H9 (cell line): ENCODE data around the gene PRKD2. TPM values are rescaled to one million over a fixed set of nuclear protein-coding genes. Genes with fewer than 3 reads are reported as not detected.
A peak's percentile ranks its signal among the peaks of the same experiment; 100 is the strongest.

Experiments used
- DNase-seq: peaks from one replicate; pipeline ENCODE4 v3.0.0-alpha.2; 2017
- H2AFZ ChIP-seq: one replicate; pipeline ENCODE4 v1.6.1; 2013; ENCODE audit warnings: mild to moderate bottlenecking, low read length, control low read depth, moderate library complexity
- H2AK5ac ChIP-seq: 2 replicates; pipeline ENCODE4 v1.6.1; 2013; ENCODE audit warnings: low read length, control low read depth, mixed read lengths; ENCODE audit not compliant: insufficient read length
- H2BK120ac ChIP-seq: one replicate; pipeline ENCODE4 v1.6.1; 2013; ENCODE audit warnings: low read depth, mild to moderate bottlenecking, low read length, control low read depth, inconsistent platforms; ENCODE audit not compliant: poor library complexity, severe bottlenecking
- H2BK12ac ChIP-seq: 2 replicates; pipeline ENCODE4 v1.6.1; 2013; ENCODE audit warnings: low read length, control low read depth, mixed read lengths, low read depth; ENCODE audit not compliant: insufficient read length
- H2BK15ac ChIP-seq: 2 replicates; pipeline ENCODE4 v1.6.1; 2013; ENCODE audit warnings: low read depth, low read length, control low read depth
- H2BK20ac ChIP-seq: one replicate; pipeline ENCODE4 v1.6.1; 2013; ENCODE audit warnings: low read depth, mild to moderate bottlenecking, low read length, control low read depth, inconsistent platforms; ENCODE audit not compliant: poor library complexity, severe bottlenecking
- H2BK5ac ChIP-seq: 2 replicates; pipeline ENCODE4 v1.6.1; 2013; ENCODE audit warnings: low read length, control low read depth, mixed read lengths; ENCODE audit not compliant: insufficient read length
- H3K14ac ChIP-seq: 2 replicates; pipeline ENCODE4 v1.6.1; 2013; ENCODE audit warnings: low read length, control low read depth; ENCODE audit not compliant: insufficient read depth
- H3K18ac ChIP-seq: 2 replicates; pipeline ENCODE4 v1.6.1; 2013; ENCODE audit warnings: low read depth, mild to moderate bottlenecking, mixed read lengths, low read length, control low read depth; ENCODE audit not compliant: insufficient read length
- H3K23ac ChIP-seq: 2 replicates; pipeline ENCODE4 v1.6.1; 2013; ENCODE audit warnings: low read length, control low read depth, mixed read lengths, low read depth; ENCODE audit not compliant: insufficient read length
- H3K23me2 ChIP-seq: 2 replicates; pipeline ENCODE4 v1.6.1; 2013; ENCODE audit warnings: low read depth, mild to moderate bottlenecking, mixed read lengths, low read length, control low read depth; ENCODE audit not compliant: insufficient read length, poor library complexity, severe bottlenecking
- H3K27ac ChIP-seq: 2 replicates; pipeline ENCODE4 v1.5.1; 2013; ENCODE audit warnings: low read length, control low read depth, mixed read lengths, low read depth; ENCODE audit not compliant: insufficient read length
- H3K27me3 ChIP-seq: 2 replicates; pipeline ENCODE4 v1.6.1; 2013; ENCODE audit warnings: low read length, control low read depth, inconsistent platforms; ENCODE audit not compliant: insufficient read depth
- H3K4ac ChIP-seq: 2 replicates; pipeline ENCODE4 v1.6.1; 2013; ENCODE audit warnings: low read depth, mild to moderate bottlenecking, control low read depth, inconsistent platforms, low read length, moderate library complexity
- H3K4me1 ChIP-seq: 2 replicates; pipeline ENCODE4 v1.6.1; 2013; ENCODE audit warnings: low read length, control low read depth, inconsistent platforms; ENCODE audit not compliant: insufficient read depth
- H3K4me2 ChIP-seq: 2 replicates; pipeline ENCODE4 v1.6.1; 2013; ENCODE audit warnings: low read length, control low read depth, mixed read lengths; ENCODE audit not compliant: insufficient read length, insufficient read depth
- H3K56ac ChIP-seq: 2 replicates; pipeline ENCODE4 v1.6.1; 2013; ENCODE audit warnings: low read depth, mild to moderate bottlenecking, mixed read lengths, low read length, control low read depth; ENCODE audit not compliant: insufficient read length
- H3K79me1 ChIP-seq: 2 replicates; pipeline ENCODE4 v1.6.1; 2013; ENCODE audit warnings: low read depth, mild to moderate bottlenecking, moderate library complexity, low read length, control low read depth, inconsistent platforms; ENCODE audit not compliant: insufficient read depth, poor library complexity, severe bottlenecking
- H3K79me2 ChIP-seq: 2 replicates; pipeline ENCODE4 v1.6.1; 2013; ENCODE audit warnings: low read length, control low read depth, inconsistent platforms; ENCODE audit not compliant: insufficient read depth
- H3K9ac ChIP-seq: 2 replicates; pipeline ENCODE4 v1.6.1; 2013; ENCODE audit warnings: low read length, control low read depth, mixed read lengths; ENCODE audit not compliant: insufficient read length; ENCODE audit errors: extremely low read depth
- H3K9me3 ChIP-seq: one replicate; pipeline ENCODE4 v1.6.1; 2013; ENCODE audit warnings: low read depth, low read length, inconsistent platforms; ENCODE audit not compliant: control insufficient read depth
- H3T11ph ChIP-seq: one replicate; pipeline ENCODE4 v1.6.1; 2013; ENCODE audit warnings: mild to moderate bottlenecking, low read length, control low read depth, inconsistent platforms
- H4K20me1 ChIP-seq: one replicate; pipeline ENCODE4 v1.6.1; 2013; ENCODE audit not compliant: control insufficient read depth, insufficient read length, insufficient read depth
- H4K5ac ChIP-seq: 2 replicates; pipeline ENCODE4 v1.6.1; 2013; ENCODE audit warnings: low read depth, mild to moderate bottlenecking, mixed read lengths, low read length, control low read depth; ENCODE audit not compliant: insufficient read length
- H4K8ac ChIP-seq: replicated peaks from 2 replicates; pipeline ENCODE4 v1.6.1; 2013; ENCODE audit warnings: low read length, control low read depth, mixed read lengths, low read depth; ENCODE audit not compliant: insufficient read length
- H4K91ac ChIP-seq: 2 replicates; pipeline ENCODE4 v1.6.1; 2013; ENCODE audit warnings: low read depth, mild to moderate bottlenecking, moderate library complexity, mixed read lengths, low read length, control low read depth; ENCODE audit not compliant: insufficient read length
- H3K27ac Mint-ChIP-seq, 3 experiments: 2 replicates in 2 of 3; 3 replicates in 1 of 3; pipeline ENCODE4 v1.8.0; 2020 to 2021; ENCODE audit warnings: mixed read lengths in 3 of 3, mild to moderate bottlenecking in 1 of 3, moderate library complexity in 1 of 3
- H3K27me3 Mint-ChIP-seq: 2 replicates; pipeline ENCODE4 v1.8.0; 2021; ENCODE audit warnings: low read depth, mild to moderate bottlenecking, moderate library complexity, mixed read lengths
- H3K36me3 Mint-ChIP-seq, 3 experiments: 2 replicates in 2 of 3; 3 replicates in 1 of 3; pipeline ENCODE4 v1.8.0; 2020 to 2021; ENCODE audit warnings: low read depth in 3 of 3, mixed read lengths in 3 of 3; ENCODE audit not compliant: insufficient read depth in 1 of 3
- H3K4me1 Mint-ChIP-seq, 2 experiments: 2 replicates each; pipeline ENCODE4 v1.8.0; 2020; ENCODE audit warnings: mixed read lengths in 2 of 2
- H3K4me3 Mint-ChIP-seq, 2 experiments: 2 replicates in 1 of 2; 3 replicates in 1 of 2; pipeline ENCODE4 v1.8.0; 2020 to 2021; ENCODE audit warnings: mild to moderate bottlenecking in 2 of 2, mixed read lengths in 2 of 2, moderate library complexity in 1 of 2
- H3K9me3 Mint-ChIP-seq, 2 experiments: 2 replicates in 1 of 2; 3 replicates in 1 of 2; pipeline ENCODE4 v1.8.0; 2020; ENCODE audit warnings: mild to moderate bottlenecking in 2 of 2, mixed read lengths in 2 of 2, moderate library complexity in 1 of 2
- WGBS: extraction: QIAGEN DNeasy Blood & Tissue Kit; methylation state at CpG from one replicate; pipeline ENCODE4 v1.1.7; 2013; ENCODE audit warnings: missing lambda C conversion rate, low lambda C conversion rate, mixed read lengths; ENCODE audit not compliant: insufficient read length; ENCODE audit errors: extremely low coverage; 5-methylcytosine and 5-hydroxymethylcytosine counted together
- total RNA-seq: library from RNA; stranded (reverse); gene quantifications from 2 replicates; pipeline ENCODE4 v1.2.1, GENCODE V29; 2021
- TF ChIP-seq, protein P1 (sequence below): fragments of 200-600 bp; sonication (generic); conservative IDR thresholded peaks from 3 replicates; pipeline ENCODE4 v1.8.0; 2021; ENCODE audit warnings: antibody characterized with exemption, mild to moderate bottlenecking

Gene PRKD2
- total RNA-seq, 1 experiment from 2014 or later = 60.7 TPM

- H2BK15ac ChIP-seq = no peak overlapping the region
- no peak overlapping the region for H4K91ac ChIP-seq
- H2BK120ac ChIP-seq = no peak overlapping the region
- no peaks in the 10 kb centered on the region for H3K79me1 ChIP-seq
- H4K5ac ChIP-seq = no peak overlapping the region
- H3K9me3 Mint-ChIP-seq = no peaks in the 10 kb centered on the region
- peaks cover 3% of the 10 kb centered on the region; the same call in 1 of the 2 replicates for H3K4me1 ChIP-seq
- H3K56ac ChIP-seq = no peak overlapping the region
- H3K9ac ChIP-seq = no peak overlapping the region
- no peaks in the 10 kb centered on the region for H3K9me3 ChIP-seq
- no peaks in the 10 kb centered on the region; the same call in 1 of the 2 replicates for H3K27me3 Mint-ChIP-seq
- no peaks in the 10 kb centered on the region for H4K20me1 ChIP-seq
- H4K8ac ChIP-seq = no peak overlapping the region
- H2AK5ac ChIP-seq = no peak overlapping the region
- H3K79me2 ChIP-seq = peaks cover 17% of the 10 kb centered on the region
- peaks cover 12% of the 10 kb centered on the region for H3K23me2 ChIP-seq
- no CpG with 5 or more reads among the region's 21 CpGs for WGBS
- no peak overlapping the region for H3K4me2 ChIP-seq
- no peak overlapping the region for H3K4ac ChIP-seq
- peak overlapping the region; percentile 61 to 72 (median 67); a peak in 4 of 7 replicates for H3K27ac Mint-ChIP-seq
- peak overlapping the region; percentile 14 to 69; a peak in 2 of 5 replicates for H3K4me3 Mint-ChIP-seq
- H3T11ph ChIP-seq = no peak overlapping the region
- peak; percentile 84 for DNase-seq
- no peak overlapping the region for H2AFZ ChIP-seq
- H3K18ac ChIP-seq = no peak overlapping the region
- no peak overlapping the region for H2BK12ac ChIP-seq
- H2BK20ac ChIP-seq = no peak overlapping the region
- peaks cover 9 to 37% (median 36%) of the 10 kb centered on the region in 3 experiments for H3K36me3 Mint-ChIP-seq
- H2BK5ac ChIP-seq = no peak overlapping the region
- no peak overlapping the region for H3K27ac ChIP-seq
- TF ChIP-seq, protein P1, sequence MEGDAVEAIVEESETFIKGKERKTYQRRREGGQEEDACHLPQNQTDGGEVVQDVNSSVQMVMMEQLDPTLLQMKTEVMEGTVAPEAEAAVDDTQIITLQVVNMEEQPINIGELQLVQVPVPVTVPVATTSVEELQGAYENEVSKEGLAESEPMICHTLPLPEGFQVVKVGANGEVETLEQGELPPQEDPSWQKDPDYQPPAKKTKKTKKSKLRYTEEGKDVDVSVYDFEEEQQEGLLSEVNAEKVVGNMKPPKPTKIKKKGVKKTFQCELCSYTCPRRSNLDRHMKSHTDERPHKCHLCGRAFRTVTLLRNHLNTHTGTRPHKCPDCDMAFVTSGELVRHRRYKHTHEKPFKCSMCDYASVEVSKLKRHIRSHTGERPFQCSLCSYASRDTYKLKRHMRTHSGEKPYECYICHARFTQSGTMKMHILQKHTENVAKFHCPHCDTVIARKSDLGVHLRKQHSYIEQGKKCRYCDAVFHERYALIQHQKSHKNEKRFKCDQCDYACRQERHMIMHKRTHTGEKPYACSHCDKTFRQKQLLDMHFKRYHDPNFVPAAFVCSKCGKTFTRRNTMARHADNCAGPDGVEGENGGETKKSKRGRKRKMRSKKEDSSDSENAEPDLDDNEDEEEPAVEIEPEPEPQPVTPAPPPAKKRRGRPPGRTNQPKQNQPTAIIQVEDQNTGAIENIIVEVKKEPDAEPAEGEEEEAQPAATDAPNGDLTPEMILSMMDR = peak; percentile 80
- H3K23ac ChIP-seq = no peak overlapping the region
- H3K4me1 Mint-ChIP-seq = peaks cover 22 to 33% of the 10 kb centered on the region in 2 experiments
- H3K27me3 ChIP-seq = no peaks in the 10 kb centered on the region
- no peak overlapping the region for H3K14ac ChIP-seq
These were observed 31.6 kb upstream of the PRKD2 start for GRCh38 chr19:46748325-46749109.
